Measurements from ENCODE around the gene HCN1.

GRCh38 chr5:45437752-45438151 lies 258.4 kb downstream of the HCN1 start:
- TF ChIP-seq BHLHE40 (IDR thresholded peaks at IDR 0.05; ENCODE audit: low read depth, low read length) (no peak), MAX (IDR thresholded peaks at IDR 0.05) (no peak), USF2 (IDR thresholded peaks at IDR 0.05) (no peak)

All from A549 (cell line).